ENCODE data around the gene SND1. TPM values are rescaled to one million over a fixed set of nuclear protein-coding genes. Genes with fewer than 3 reads are reported as not detected.

The SND1 gene
- total and polyA plus RNA-seq, 12 donors: 58.9 to 266 (median 132) TPM

DNA sequence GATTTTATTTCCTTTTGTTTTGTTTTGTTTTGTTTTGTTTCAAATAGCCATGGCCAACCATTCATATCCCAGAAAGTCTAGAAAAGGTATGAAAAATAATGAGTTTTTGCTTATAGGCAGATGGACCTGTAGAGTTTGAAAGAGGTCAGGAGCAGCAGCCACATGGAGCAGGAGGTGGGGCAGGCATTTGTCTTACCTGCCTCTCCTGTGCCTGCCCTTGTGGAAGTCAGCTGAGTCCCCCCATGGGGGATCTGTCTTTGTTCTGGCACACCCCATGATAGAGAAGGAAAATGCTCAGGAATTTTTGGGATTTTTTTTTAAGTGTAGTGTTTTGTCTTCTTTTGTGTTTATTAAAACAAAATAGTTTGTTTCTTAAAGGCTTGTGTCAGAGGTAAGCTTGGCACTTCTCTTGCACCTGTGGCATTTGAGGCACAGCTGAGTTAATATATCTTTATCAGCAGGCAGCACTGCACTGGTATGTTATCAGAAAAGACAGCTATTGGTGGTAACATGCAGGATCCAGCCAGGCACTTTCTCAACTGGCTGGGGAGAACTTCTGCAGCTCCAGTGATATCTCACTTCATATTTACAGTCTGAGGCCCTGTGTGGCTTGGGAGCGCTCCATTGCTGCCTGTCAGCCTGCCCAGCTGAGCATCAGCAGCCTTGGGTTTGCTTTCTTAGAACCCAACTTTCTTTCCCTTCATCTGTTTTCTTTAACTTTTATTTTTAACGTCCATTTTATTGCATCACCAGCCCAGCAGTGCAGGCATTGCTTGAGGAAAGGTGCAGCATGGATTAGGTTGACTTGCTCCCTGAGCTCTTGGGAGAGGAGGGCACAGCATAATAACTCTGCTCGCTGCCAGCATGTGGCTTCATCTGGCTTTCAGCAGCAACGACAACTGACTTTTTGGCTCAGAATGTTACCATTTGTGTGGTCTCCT, 334.9 kb downstream of the SND1 start:
- DNase-seq: no peak
- Histone ChIP-seq H3K4me1 (replicated peaks in 1 of 2) (no peaks in the 10 kb centered on the region), H3K4me3 (no peak overlapping the region), H3K27me3 (no peaks in the 10 kb centered on the region), H3K9me3 (replicated peaks in 1 of 3) (no peaks in the 10 kb centered on the region), H3K27ac (no peak overlapping the region), H3K36me3 (replicated peaks in 1 of 2) (no peaks in the 10 kb centered on the region)
- TF ChIP-seq POLR2A (IDR thresholded peaks at IDR 0.05) (no peak), CTCF (IDR thresholded peaks at IDR 0.05) (no peak)
- intact Hi-C loops (cut with DNase I): no loop called here
- WGBS, 4 donors: 71 to 78% (median 74%) methylated on average over 4 of the region's 4 CpGs

DNA sequence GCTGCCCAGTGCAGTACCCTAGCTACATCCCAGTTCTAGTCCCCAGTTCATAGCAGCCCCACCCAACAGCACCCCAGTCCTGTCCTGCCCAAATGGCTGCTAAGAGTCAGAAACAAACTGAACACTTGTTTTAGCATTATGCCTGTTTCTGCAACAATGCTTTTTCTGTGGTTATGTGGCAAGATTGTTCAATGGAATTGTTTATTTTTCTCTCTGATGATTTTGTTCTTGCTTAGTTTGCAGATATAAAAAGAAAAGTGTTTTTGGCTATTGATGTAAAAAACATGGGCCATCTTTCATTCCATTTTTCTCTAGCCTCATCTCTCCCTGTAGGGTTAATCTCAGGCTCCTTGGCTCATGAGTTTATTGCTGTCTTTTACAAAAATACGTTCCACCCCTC, 336.8 kb downstream of the SND1 start:
- no peak for TF ChIP-seq POLR2A (IDR thresholded peaks at IDR 0.05)
- TF ChIP-seq CTCF (IDR thresholded peaks at IDR 0.05): no peak
- H3K36me3 ChIP-seq (replicated peaks in 1 of 2): no peaks in the 10 kb centered on the region
- no peak for DNase-seq
- 20 to 59% (median 54%) methylated on average over 1 of the region's 1 CpG for WGBS, 4 donors
- H3K27me3 ChIP-seq: no peaks in the 10 kb centered on the region
- intact Hi-C loops (cut with DNase I): no loop called here
- H3K27ac ChIP-seq: no peak overlapping the region
- H3K9me3 ChIP-seq (replicated peaks in 1 of 3): no peaks in the 10 kb centered on the region
- H3K4me3 ChIP-seq: no peak overlapping the region
- H3K4me1 ChIP-seq (replicated peaks in 1 of 2): no peaks in the 10 kb centered on the region

GRCh38 chr7:127993317-127993716, 341.3 kb downstream of the SND1 start:
- H3K27me3 ChIP-seq: no peaks in the 10 kb centered on the region
- H3K9me3 ChIP-seq (replicated peaks in 1 of 3): no peaks in the 10 kb centered on the region
- H3K4me1 ChIP-seq (replicated peaks in 1 of 2): peaks cover 22 to 23% of the 10 kb centered on the region in 2 donors
- TF ChIP-seq CTCF (IDR thresholded peaks at IDR 0.05): no peak
- TF ChIP-seq POLR2A (IDR thresholded peaks at IDR 0.05): no peak
- no peaks in the 10 kb centered on the region for H3K36me3 ChIP-seq (replicated peaks in 1 of 2)
- WGBS, 4 donors: 91 to 92% (median 91%) methylated on average over 6 of the region's 6 CpGs
- no peak for DNase-seq
- no peak overlapping the region for H3K27ac ChIP-seq
- intact Hi-C loops (cut with DNase I): no loop called here
- no peak overlapping the region for H3K4me3 ChIP-seq

GRCh38 chr7:127993987-127994386, 342.0 kb downstream of the SND1 start:
- no peak for TF ChIP-seq POLR2A (IDR thresholded peaks at IDR 0.05)
- no peak for TF ChIP-seq CTCF (IDR thresholded peaks at IDR 0.05)
- Histone ChIP-seq H3K4me3 (no peak overlapping the region), H3K4me1 (replicated peaks in 1 of 2) (peaks cover 22 to 23% of the 10 kb centered on the region in 2 donors), H3K27me3 (no peaks in the 10 kb centered on the region), H3K9me3 (replicated peaks in 1 of 3) (no peaks in the 10 kb centered on the region), H3K36me3 (replicated peaks in 1 of 2) (no peaks in the 10 kb centered on the region), H3K27ac (peak overlapping the region in 1 of 5 donors; percentile 73)
- intact Hi-C loops (cut with DNase I): no loop called here
- WGBS, 4 donors: 95% methylated on average over 5 of the region's 5 CpGs
- DNase-seq: no peak
